HG03095 (cell line): ENCODE results near the gene SPATA21.
"Not testable (repeated sequence)": the region's sequence is repeated elsewhere in the genome, so short reads cannot be mapped to it uniquely, and the experiment has no call there.

ENCODE experiments used
- ATAC-seq: cut with Tn5 transposase; IDR thresholded peaks from one replicate; pipeline ENCODE4 v1.9.1; 2021; ENCODE audit warnings: moderate library complexity; ENCODE audit not compliant: unreplicated experiment

Gene SPATA21

GRCh38 chr1:16436946-16437474, at the start of gene SPATA21:
Gene SPATA21 (minus strand): TSS chr1:16437424. CDS start chr1:16431371, 6,053 bp downstream.
- no peak for ATAC-seq

- not testable (repeated sequence) for ATAC-seq
These were observed 49.8 kb upstream of the SPATA21 start for GRCh38 chr1:16487011-16487410.

- ATAC-seq: not testable (repeated sequence)
These were observed 49.1 kb upstream of the SPATA21 start for GRCh38 chr1:16486316-16486715.

- ATAC-seq: no peak
These were observed 47.7 kb upstream of the SPATA21 start for GRCh38 chr1:16484931-16485330.

- no peak for ATAC-seq
These were observed 47.2 kb upstream of the SPATA21 start for GRCh38 chr1:16484501-16484835.

- not testable (repeated sequence) for ATAC-seq
These were observed 46.6 kb upstream of the SPATA21 start for GRCh38 chr1:16483639-16484500.

GRCh38 chr1:16483146-16483545, 45.9 kb upstream of the SPATA21 start:
- not testable (repeated sequence) for ATAC-seq

GRCh38 chr1:16478091-16478490, 40.9 kb upstream of the SPATA21 start:
- ATAC-seq: no peak

- ATAC-seq: not testable (repeated sequence)
These were observed 38.8 kb upstream of the SPATA21 start for GRCh38 chr1:16475771-16476770.

GRCh38 chr1:16474891-16475290, 37.7 kb upstream of the SPATA21 start:
- ATAC-seq: not testable (repeated sequence)

GRCh38 chr1:16474166-16474800, 37.1 kb upstream of the SPATA21 start:
- no peak for ATAC-seq

GRCh38 chr1:16468558-16468957, 31.3 kb upstream of the SPATA21 start:
- no peak for ATAC-seq

GRCh38 chr1:16464917-16465625, 27.8 kb upstream of the SPATA21 start:
- ATAC-seq: no peak

GRCh38 chr1:16462773-16463330, 25.6 kb upstream of the SPATA21 start:
- no peak for ATAC-seq

- ATAC-seq: no peak
These were observed 24.5 kb upstream of the SPATA21 start for GRCh38 chr1:16461681-16462080.

GRCh38 chr1:16459352-16459925, 22.2 kb upstream of the SPATA21 start:
- ATAC-seq: no peak

GRCh38 chr1:16458831-16459230, 21.6 kb upstream of the SPATA21 start:
- ATAC-seq: no peak

GRCh38 chr1:16456151-16456550, 18.9 kb upstream of the SPATA21 start:
- not testable (repeated sequence) for ATAC-seq

- not testable (repeated sequence) for ATAC-seq
These were observed 17.7 kb upstream of the SPATA21 start for GRCh38 chr1:16454909-16455308.
